ENCODE measurements around the gene FETUB.

GRCh38 chr3:186669378-186670084 is 29.3 kb downstream of the FETUB start:
- TF ChIP-seq CTCF (IDR thresholded peaks at IDR 0.05) (no peak), POLR2A (IDR thresholded peaks at IDR 0.05) (no peak)
